ENCODE data around the gene DHX34. TPM values are rescaled to one million over a fixed set of nuclear protein-coding genes. Genes with fewer than 3 reads are reported as not detected.

DHX34 gene
- total and polyA plus RNA-seq, 2 donors (not counting 1 experiment from before 2014, with no cell fraction given): 2.6 to 8.3 TPM

DNA sequence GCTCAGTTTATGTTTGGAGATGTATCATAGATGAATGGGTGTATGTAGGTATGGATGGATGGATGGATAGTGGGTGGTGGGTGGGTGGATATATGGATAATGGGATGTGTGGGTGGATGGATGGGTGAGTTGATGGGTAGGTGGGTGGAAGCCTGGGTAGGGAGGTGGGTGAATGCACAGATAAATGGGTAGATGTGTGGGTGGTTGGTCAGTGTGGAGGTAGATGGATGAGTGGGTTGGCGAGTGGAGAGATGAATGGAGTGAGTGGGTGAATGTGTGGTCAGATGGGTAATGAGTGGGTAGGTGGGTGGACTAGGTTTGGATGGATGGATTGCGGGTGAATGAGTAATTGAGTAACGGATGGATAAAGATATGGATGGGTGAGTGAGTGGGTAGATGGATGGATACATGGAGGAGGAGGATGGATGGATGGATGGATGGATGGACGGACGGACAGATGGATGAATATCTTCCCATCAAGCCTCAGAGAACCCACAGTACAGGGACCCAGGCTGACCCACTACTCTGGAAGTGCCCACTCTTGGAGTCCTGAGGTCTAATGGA, 56.8 kb downstream of the DHX34 start:
- H3K27me3 ChIP-seq (ENCODE audit: control insufficient read depth, insufficient read depth, low read length): no peaks in the 10 kb centered on the region
- H2AFZ ChIP-seq (ENCODE audit: low read length): no peak overlapping the region
- H3K79me2 ChIP-seq (ENCODE audit: control insufficient read depth, insufficient read depth, low read length): no peaks in the 10 kb centered on the region
- no peak overlapping the region for H3K4me3 ChIP-seq (replicated peaks in 1 of 4; ENCODE audit: control extremely low read depth in 1 of 4, insufficient read depth in 1 of 4, low read depth in 3 of 4, low read length in 4 of 4)
- no peak overlapping the region for H3K27ac ChIP-seq (ENCODE audit: insufficient read depth, low read length)
- DNase-seq (ENCODE audit: low read depth in 2 of 2): no peak
- H3K4me2 ChIP-seq (ENCODE audit: extremely low read depth, insufficient read depth, low read length): no peak overlapping the region
- no peaks in the 10 kb centered on the region for H3K4me1 ChIP-seq (ENCODE audit: control insufficient read depth, extremely low read depth, insufficient read depth, low read length)
- TF ChIP-seq, protein P1, sequence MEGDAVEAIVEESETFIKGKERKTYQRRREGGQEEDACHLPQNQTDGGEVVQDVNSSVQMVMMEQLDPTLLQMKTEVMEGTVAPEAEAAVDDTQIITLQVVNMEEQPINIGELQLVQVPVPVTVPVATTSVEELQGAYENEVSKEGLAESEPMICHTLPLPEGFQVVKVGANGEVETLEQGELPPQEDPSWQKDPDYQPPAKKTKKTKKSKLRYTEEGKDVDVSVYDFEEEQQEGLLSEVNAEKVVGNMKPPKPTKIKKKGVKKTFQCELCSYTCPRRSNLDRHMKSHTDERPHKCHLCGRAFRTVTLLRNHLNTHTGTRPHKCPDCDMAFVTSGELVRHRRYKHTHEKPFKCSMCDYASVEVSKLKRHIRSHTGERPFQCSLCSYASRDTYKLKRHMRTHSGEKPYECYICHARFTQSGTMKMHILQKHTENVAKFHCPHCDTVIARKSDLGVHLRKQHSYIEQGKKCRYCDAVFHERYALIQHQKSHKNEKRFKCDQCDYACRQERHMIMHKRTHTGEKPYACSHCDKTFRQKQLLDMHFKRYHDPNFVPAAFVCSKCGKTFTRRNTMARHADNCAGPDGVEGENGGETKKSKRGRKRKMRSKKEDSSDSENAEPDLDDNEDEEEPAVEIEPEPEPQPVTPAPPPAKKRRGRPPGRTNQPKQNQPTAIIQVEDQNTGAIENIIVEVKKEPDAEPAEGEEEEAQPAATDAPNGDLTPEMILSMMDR (conservative IDR thresholded peaks at IDR 0.05 in 1 of 2, IDR thresholded peaks at IDR 0.05 in 1 of 2; ENCODE audit: low read depth in 1 of 2, low read length in 2 of 2): no peak
- no peak for TF ChIP-seq EZH2 (IDR thresholded peaks at IDR 0.05; ENCODE audit: low read length, missing control alignments)
- no peak overlapping the region for H3K9ac ChIP-seq (ENCODE audit: insufficient read depth, low read length)
- H3K36me3 ChIP-seq (ENCODE audit: control insufficient read depth, insufficient read depth, low read length): no peaks in the 10 kb centered on the region
- H4K20me1 ChIP-seq (ENCODE audit: control insufficient read depth, extremely low read depth, insufficient read depth, low read length): no peaks in the 10 kb centered on the region
- H3K9me3 ChIP-seq (ENCODE audit: control insufficient read depth, insufficient read depth, low read depth, low read length): no peaks in the 10 kb centered on the region

DNA sequence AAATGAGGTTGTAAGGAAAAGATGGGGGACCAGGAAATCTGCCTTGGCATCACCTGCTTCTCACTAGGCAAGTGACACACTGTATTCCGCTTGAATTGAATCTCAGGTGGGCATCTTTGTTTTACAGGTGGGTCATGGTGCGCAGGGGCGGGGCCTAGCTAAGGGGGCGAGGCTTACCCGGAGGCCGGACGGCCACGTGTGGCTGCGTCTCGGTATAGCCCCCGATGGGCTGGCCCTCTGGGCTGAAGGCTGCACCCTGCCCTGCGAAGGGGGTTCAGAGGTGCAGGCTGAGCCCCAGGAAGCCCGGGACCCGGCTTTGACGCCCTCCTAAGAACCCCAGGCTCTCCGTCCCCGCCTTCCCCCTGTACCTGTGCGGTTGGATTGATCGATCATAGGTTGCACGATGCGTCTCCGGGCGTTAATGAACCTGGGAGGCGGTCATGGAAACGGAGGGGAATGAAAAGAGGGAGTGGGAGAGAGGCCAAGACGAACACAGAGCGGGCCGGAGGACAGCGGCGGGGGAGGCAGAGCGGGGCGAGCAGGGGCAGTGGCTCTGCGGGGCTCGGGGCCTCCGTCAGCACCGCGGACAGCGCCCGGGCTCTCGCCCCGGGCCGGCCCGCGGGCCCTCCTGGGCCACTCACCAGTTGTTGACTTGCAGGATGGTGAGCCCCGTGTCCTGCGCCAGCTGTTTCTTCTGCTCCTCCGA, 57.7 kb downstream of the DHX34 start:
- Histone ChIP-seq H3K27ac (ENCODE audit: insufficient read depth, low read length) (no peak overlapping the region), H2AFZ (ENCODE audit: low read length) (no peak overlapping the region), H3K27me3 (ENCODE audit: control insufficient read depth, insufficient read depth, low read length) (no peaks in the 10 kb centered on the region), H3K79me2 (ENCODE audit: control insufficient read depth, insufficient read depth, low read length) (no peaks in the 10 kb centered on the region), H4K20me1 (ENCODE audit: control insufficient read depth, extremely low read depth, insufficient read depth, low read length) (no peaks in the 10 kb centered on the region), H3K36me3 (ENCODE audit: control insufficient read depth, insufficient read depth, low read length) (no peaks in the 10 kb centered on the region), H3K4me1 (ENCODE audit: control insufficient read depth, extremely low read depth, insufficient read depth, low read length) (no peaks in the 10 kb centered on the region), H3K4me2 (ENCODE audit: extremely low read depth, insufficient read depth, low read length) (no peak overlapping the region), H3K9ac (ENCODE audit: insufficient read depth, low read length) (no peak overlapping the region), H3K4me3 (replicated peaks in 1 of 4; ENCODE audit: control extremely low read depth in 1 of 4, insufficient read depth in 1 of 4, low read depth in 3 of 4, low read length in 4 of 4) (no peak overlapping the region), H3K9me3 (ENCODE audit: control insufficient read depth, insufficient read depth, low read depth, low read length) (no peaks in the 10 kb centered on the region)
- no peak for DNase-seq (ENCODE audit: low read depth in 2 of 2)
- TF ChIP-seq, protein P1 (conservative IDR thresholded peaks at IDR 0.05 in 1 of 2, IDR thresholded peaks at IDR 0.05 in 1 of 2; ENCODE audit: low read depth in 1 of 2, low read length in 2 of 2): no peak
- no peak for TF ChIP-seq EZH2 (IDR thresholded peaks at IDR 0.05; ENCODE audit: low read length, missing control alignments)

DNA sequence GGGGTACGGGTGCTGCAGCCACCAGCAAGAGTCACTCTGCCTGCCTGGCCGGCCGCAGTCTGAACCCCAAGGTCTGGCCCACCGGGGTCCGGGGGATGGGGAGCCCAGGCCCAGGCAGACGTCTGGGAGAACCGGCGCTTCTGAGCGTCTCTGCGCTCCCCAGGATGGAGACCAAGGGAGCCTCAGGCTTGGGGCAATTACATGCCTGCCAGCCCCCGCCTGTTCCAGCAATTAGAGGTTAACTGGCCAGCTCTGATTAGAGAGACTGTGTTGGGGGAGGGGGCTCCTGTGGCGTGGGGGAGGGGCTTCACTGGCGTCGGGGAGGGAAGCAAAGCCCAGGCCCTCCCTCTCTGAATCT, 58.3 kb downstream of the DHX34 start:
- no peaks in the 10 kb centered on the region for H3K27me3 ChIP-seq (ENCODE audit: control insufficient read depth, insufficient read depth, low read length)

More for the DNA sequence above, 58.3 kb downstream of the DHX34 start:
- Histone ChIP-seq H2AFZ (ENCODE audit: low read length) (no peak overlapping the region), H3K27ac (ENCODE audit: insufficient read depth, low read length) (no peak overlapping the region), H3K9ac (ENCODE audit: insufficient read depth, low read length) (no peak overlapping the region), H3K4me2 (ENCODE audit: extremely low read depth, insufficient read depth, low read length) (no peak overlapping the region), H3K4me1 (ENCODE audit: control insufficient read depth, extremely low read depth, insufficient read depth, low read length) (no peaks in the 10 kb centered on the region), H3K9me3 (ENCODE audit: control insufficient read depth, insufficient read depth, low read depth, low read length) (no peaks in the 10 kb centered on the region), H3K79me2 (ENCODE audit: control insufficient read depth, insufficient read depth, low read length) (no peaks in the 10 kb centered on the region), H3K4me3 (replicated peaks in 1 of 4; ENCODE audit: control extremely low read depth in 1 of 4, insufficient read depth in 1 of 4, low read depth in 3 of 4, low read length in 4 of 4) (no peak overlapping the region), H3K36me3 (ENCODE audit: control insufficient read depth, insufficient read depth, low read length) (no peaks in the 10 kb centered on the region), H4K20me1 (ENCODE audit: control insufficient read depth, extremely low read depth, insufficient read depth, low read length) (no peaks in the 10 kb centered on the region)
- no peak for TF ChIP-seq EZH2 (IDR thresholded peaks at IDR 0.05; ENCODE audit: low read length, missing control alignments)
- TF ChIP-seq, protein P1 (conservative IDR thresholded peaks at IDR 0.05 in 1 of 2, IDR thresholded peaks at IDR 0.05 in 1 of 2; ENCODE audit: low read depth in 1 of 2, low read length in 2 of 2): no peak
- no peak for DNase-seq (ENCODE audit: low read depth in 2 of 2)

Data from fibroblast of lung (primary cell).